Sigmoid colon (tissue), 7 donors: ENCODE data around the gene PRKCSH. TPM values are rescaled to one million over a fixed set of nuclear protein-coding genes. Genes with fewer than 3 reads are reported as not detected.

ENCODE experiments used
- DNase-seq: peaks from one replicate; pipeline ENCODE4 v3.0.0-alpha.2; 2019
- H3K27ac ChIP-seq, 4 donors: fragments of 200-600 bp; sonication (generic); one replicate each; pipeline ENCODE4 v1.5.1; 2016 to 2019; ENCODE audit warnings: mild to moderate bottlenecking in 1 of 4
- H3K27me3 ChIP-seq, 3 donors: fragments of 200-600 bp; sonication (generic); one replicate each; pipeline ENCODE4 v1.5.1; 2019; ENCODE audit warnings: mild to moderate bottlenecking in 1 of 3
- H3K36me3 ChIP-seq, 4 donors: fragments of 200-600 bp; sonication (generic); one replicate each; pipeline ENCODE4 v1.5.1; 2016 to 2019
- H3K4me1 ChIP-seq, 4 donors: fragments of 200-600 bp; sonication (generic); one replicate each; pipeline ENCODE4 v1.5.1; 2017 to 2019
- H3K4me3 ChIP-seq, 4 donors: fragments of 200-600 bp; sonication (generic); one replicate each; pipeline ENCODE4 v1.5.1; 2017 to 2019; ENCODE audit warnings: mild to moderate bottlenecking in 2 of 4, moderate library complexity in 1 of 4
- H3K9me3 ChIP-seq, 4 donors: fragments of 200-600 bp in 3 of 4; sonication (generic) in 3 of 4; one replicate each; pipeline versions ENCODE4 v1.5.1 to v1.6.1; 2013 to 2019
- EP300 ChIP-seq, 4 donors: sonication (generic); formaldehyde crosslinking; IDR thresholded peaks; one replicate each; pipeline ENCODE4 v1.6.1; 2017; ENCODE audit warnings: antibody characterized with exemption in 4 of 4
- POLR2A ChIP-seq, 2 donors: fragments of 450-650 bp; IDR thresholded peaks; one replicate each; pipeline ENCODE4 v1.6.1; 2016; ENCODE audit warnings: antibody characterized with exemption in 2 of 2, mild to moderate bottlenecking in 2 of 2, moderate library complexity in 2 of 2
- POLR2AphosphoS5 ChIP-seq, 4 donors: sonication (generic); formaldehyde crosslinking; IDR thresholded peaks; one replicate each; pipeline ENCODE4 v1.6.1; 2017; ENCODE audit warnings: antibody characterized with exemption in 4 of 4
- WGBS, 2 donors: extraction: QIAGEN DNeasy Blood & Tissue Kit; methylation state at CpG; one replicate each; pipeline ENCODE4 v1.1.7; 2013; 5-methylcytosine and 5-hydroxymethylcytosine counted together
- intact Hi-C: fragments of 100-400 bp; cut with DNase I; formaldehyde crosslinking; loops from one replicate; pipeline ENCODE4 v1.15.1; 2023
- polyA plus RNA-seq, 3 donors: library from polyadenylated mRNA; stranded (reverse); fragments of 200-250 nt; gene quantifications; one replicate each; pipeline ENCODE4 v1.2.3, GENCODE V29; 2013
- total RNA-seq, 4 donors: library from RNA; depleted of rRNA; stranded (reverse); fragments of >200 nt; gene quantifications; one replicate each; pipeline ENCODE4 v1.1.0, GENCODE V29; 2016
- TF ChIP-seq, protein P1 (sequence below), 4 experiments: fragments of 450-650 bp in 3 of 4; fragments of 200-600 bp in 1 of 4; IDR thresholded peaks; one replicate each; pipeline ENCODE4 v1.5.1; 2016 to 2019; ENCODE audit warnings: antibody characterized with exemption in 4 of 4, mild to moderate bottlenecking in 3 of 4, moderate library complexity in 2 of 4
- donor health status: healthy with polysubstance abuse.
- donor health status: Bipolar disorder and iron deficiency.
- donor health status: healthy.

PRKCSH gene
- total and polyA plus RNA-seq, 7 donors = 57.6 to 187 (median 89.3) TPM

- Histone ChIP-seq H3K4me1 (peaks cover 0 to 17% (median 16%) of the 10 kb centered on the region in 4 donors), H3K27ac (no peak overlapping the region), H3K4me3 (no peak overlapping the region), H3K9me3 (no peaks in the 10 kb centered on the region), H3K27me3 (peaks cover 17 to 23% (median 18%) of the 10 kb centered on the region in 3 donors), H3K36me3 (no peaks in the 10 kb centered on the region)
- WGBS, 2 donors = 76 to 82% methylated on average over 8 of the region's 8 CpGs
- TF ChIP-seq POLR2A (IDR thresholded peaks at IDR 0.05) = no peak
- TF ChIP-seq EP300 (IDR thresholded peaks at IDR 0.05) = no peak
- TF ChIP-seq, protein P1, sequence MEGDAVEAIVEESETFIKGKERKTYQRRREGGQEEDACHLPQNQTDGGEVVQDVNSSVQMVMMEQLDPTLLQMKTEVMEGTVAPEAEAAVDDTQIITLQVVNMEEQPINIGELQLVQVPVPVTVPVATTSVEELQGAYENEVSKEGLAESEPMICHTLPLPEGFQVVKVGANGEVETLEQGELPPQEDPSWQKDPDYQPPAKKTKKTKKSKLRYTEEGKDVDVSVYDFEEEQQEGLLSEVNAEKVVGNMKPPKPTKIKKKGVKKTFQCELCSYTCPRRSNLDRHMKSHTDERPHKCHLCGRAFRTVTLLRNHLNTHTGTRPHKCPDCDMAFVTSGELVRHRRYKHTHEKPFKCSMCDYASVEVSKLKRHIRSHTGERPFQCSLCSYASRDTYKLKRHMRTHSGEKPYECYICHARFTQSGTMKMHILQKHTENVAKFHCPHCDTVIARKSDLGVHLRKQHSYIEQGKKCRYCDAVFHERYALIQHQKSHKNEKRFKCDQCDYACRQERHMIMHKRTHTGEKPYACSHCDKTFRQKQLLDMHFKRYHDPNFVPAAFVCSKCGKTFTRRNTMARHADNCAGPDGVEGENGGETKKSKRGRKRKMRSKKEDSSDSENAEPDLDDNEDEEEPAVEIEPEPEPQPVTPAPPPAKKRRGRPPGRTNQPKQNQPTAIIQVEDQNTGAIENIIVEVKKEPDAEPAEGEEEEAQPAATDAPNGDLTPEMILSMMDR (IDR thresholded peaks at IDR 0.05) = no peak
- TF ChIP-seq POLR2AphosphoS5 (IDR thresholded peaks at IDR 0.05) = no peak
- intact Hi-C loops = no loop called here
- DNase-seq = no peak
Observed at GRCh38 chr19:11475861-11476260, 40.4 kb downstream of the PRKCSH start.

GRCh38 chr19:11478167-11479089 is 43.0 kb downstream of the PRKCSH start:
- Histone ChIP-seq H3K27ac (no peak overlapping the region), H3K27me3 (peaks cover 40 to 49% (median 44%) of the 10 kb centered on the region in 3 donors), H3K36me3 (peaks cover 0 to 2% (median under 1%) of the 10 kb centered on the region in 4 donors), H3K9me3 (no peaks in the 10 kb centered on the region), H3K4me1 (peaks cover 0 to 39% (median 37%) of the 10 kb centered on the region in 4 donors), H3K4me3 (no peak overlapping the region)
- no peak for TF ChIP-seq POLR2AphosphoS5 (IDR thresholded peaks at IDR 0.05)
- TF ChIP-seq, protein P1 (IDR thresholded peaks at IDR 0.05) = no peak
- TF ChIP-seq EP300 (IDR thresholded peaks at IDR 0.05) = no peak
- TF ChIP-seq POLR2A (IDR thresholded peaks at IDR 0.05) = no peak
- intact Hi-C loops = no loop called here
- DNase-seq = no peak
- 53 to 59% methylated on average over 19 of the region's 19 CpGs for WGBS, 2 donors

- DNase-seq = no peak
- WGBS, 2 donors = 19 to 28% methylated on average over 62 of the region's 62 CpGs
- peak overlapping the region in 2 of 4 donors; percentile 19 to 26 for H3K4me3 ChIP-seq
- intact Hi-C loops = no loop called here
- no peaks in the 10 kb centered on the region for H3K9me3 ChIP-seq
- no peak overlapping the region for H3K27ac ChIP-seq
- H3K4me1 ChIP-seq = peaks cover 0 to 39% (median 37%) of the 10 kb centered on the region in 4 donors
- H3K27me3 ChIP-seq = peaks cover 43 to 58% (median 53%) of the 10 kb centered on the region in 3 donors
- H3K36me3 ChIP-seq = peaks cover 0 to 11% (median 7%) of the 10 kb centered on the region in 4 donors
- no peak for TF ChIP-seq EP300 (IDR thresholded peaks at IDR 0.05)
- no peak for TF ChIP-seq POLR2A (IDR thresholded peaks at IDR 0.05)
- TF ChIP-seq, protein P1 (IDR thresholded peaks at IDR 0.05) = no peak
- no peak for TF ChIP-seq POLR2AphosphoS5 (IDR thresholded peaks at IDR 0.05)
Observed at GRCh38 chr19:11479090-11479897, 43.9 kb downstream of the PRKCSH start.

DNA sequence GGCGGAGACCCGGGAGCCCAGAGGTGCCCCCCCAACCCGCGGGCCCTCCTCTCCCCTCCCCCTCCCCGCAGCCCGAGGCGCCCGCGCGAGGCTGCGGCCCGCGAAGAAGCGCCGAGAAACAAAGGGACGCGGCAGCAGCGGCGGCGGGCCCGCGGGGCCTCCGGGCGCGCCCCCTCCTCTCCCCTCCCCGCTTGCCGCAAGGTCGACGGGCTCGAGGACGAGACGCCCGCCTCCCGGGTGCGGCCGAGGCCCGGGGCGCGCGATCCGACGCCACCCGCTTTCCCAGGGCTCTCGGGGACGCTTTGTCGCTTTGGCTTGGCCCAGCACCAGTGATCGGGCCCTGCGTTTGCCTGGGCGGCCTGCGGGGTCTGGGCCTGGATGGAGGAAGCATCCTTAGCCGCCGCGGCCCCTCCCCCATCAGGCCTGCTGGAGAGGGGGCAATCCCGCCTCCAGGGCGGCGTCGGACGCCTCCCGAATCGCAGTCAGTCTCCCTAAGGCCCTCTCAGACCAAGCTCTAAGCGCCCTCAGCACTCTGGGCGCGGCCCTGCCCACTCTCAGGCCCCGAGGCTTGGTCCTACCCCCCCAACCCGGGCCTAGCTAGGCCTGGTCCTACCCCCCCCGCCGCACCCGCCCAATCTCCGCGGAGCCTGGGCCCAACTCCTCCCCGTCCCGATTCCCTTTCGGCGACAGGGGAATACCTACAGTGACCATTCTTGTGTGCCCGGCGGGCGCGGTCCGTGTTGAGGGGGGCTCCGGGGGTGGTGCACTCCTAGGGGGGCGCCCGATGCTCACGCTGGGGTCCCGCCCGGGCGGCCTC is 44.7 kb downstream of the PRKCSH start:
- TF ChIP-seq POLR2A (IDR thresholded peaks at IDR 0.05) = no peak
- no peak for TF ChIP-seq POLR2AphosphoS5 (IDR thresholded peaks at IDR 0.05)
- TF ChIP-seq, protein P1 (IDR thresholded peaks at IDR 0.05) = no peak
- TF ChIP-seq EP300 (IDR thresholded peaks at IDR 0.05) = no peak
- Histone ChIP-seq H3K4me3 (peak overlapping the region in 2 of 4 donors; percentile 19 to 26), H3K9me3 (no peaks in the 10 kb centered on the region), H3K36me3 (peaks cover 0 to 13% (median 8%) of the 10 kb centered on the region in 4 donors), H3K4me1 (peaks cover 0 to 39% (median 37%) of the 10 kb centered on the region in 4 donors), H3K27me3 (peaks cover 43 to 66% (median 58%) of the 10 kb centered on the region in 3 donors), H3K27ac (no peak overlapping the region)
- intact Hi-C loops = no loop called here
- DNase-seq = no peak
- 10 to 13% methylated on average over 86 of the region's 86 CpGs for WGBS, 2 donors
